K562 (cell line): ENCODE data around the gene MBD6. TPM values are rescaled to one million over a fixed set of nuclear protein-coding genes. Genes with fewer than 3 reads are reported as not detected.

Experiments used
- ATF7 ChIP-seq: fragments of 450-650 bp; IDR thresholded peaks from 2 replicates; pipeline ENCODE4 v1.7.1; 2014; ENCODE audit warnings: mild to moderate bottlenecking, moderate library complexity
- CBX8 ChIP-seq: fragments of 200-600 bp; sonication (generic); IDR thresholded peaks from 2 replicates; pipeline ENCODE4 v1.6.1; 2012; ENCODE audit warnings: borderline replicate concordance, mixed run types, low read depth, mild to moderate bottlenecking, moderate library complexity, mixed read lengths, low read length, control low read depth, inconsistent platforms; ENCODE audit not compliant: poor library complexity, severe bottlenecking; ENCODE audit errors: extremely low read depth
- CHD1 ChIP-seq: fragments of 200-600 bp; sonication (generic); IDR thresholded peaks from one replicate; pipeline ENCODE4 v1.6.1; 2012; ENCODE audit warnings: mild to moderate bottlenecking, moderate library complexity, low read length, inconsistent platforms
- DDX20 ChIP-seq: fragments of 450-650 bp; IDR thresholded peaks from 2 replicates; pipeline ENCODE4 v1.6.1; 2016; ENCODE audit warnings: missing genetic modification characterization, low read depth, mild to moderate bottlenecking, missing compliant biosample characterization, moderate library complexity
- FOXM1 ChIP-seq, 2 experiments: fragments of 450-650 bp in 1 of 2; sonication (generic) in 1 of 2; formaldehyde crosslinking in 1 of 2; IDR thresholded peaks; 2 replicates each; pipeline versions ENCODE4 v1.6.1 to v1.9.0; 2017 to 2022; ENCODE audit warnings: low read depth in 2 of 2, mild to moderate bottlenecking in 2 of 2, missing genetic modification reagents in 1 of 2, moderate library complexity in 1 of 2
- KHSRP ChIP-seq: fragments of 450-650 bp; IDR thresholded peaks from 2 replicates; pipeline ENCODE4 v1.6.1; 2017
- LCOR ChIP-seq: sonication (generic); formaldehyde crosslinking; IDR thresholded peaks from 2 replicates; pipeline ENCODE4 v1.8.0; 2022; ENCODE audit warnings: mild to moderate bottlenecking, missing genetic modification reagents
- MTA1 ChIP-seq: fragments of 450-650 bp; IDR thresholded peaks from 2 replicates; pipeline ENCODE4 v1.6.1; 2017; ENCODE audit warnings: borderline replicate concordance
- NBN ChIP-seq: fragments of 450-650 bp; IDR thresholded peaks from 2 replicates; pipeline ENCODE4 v1.6.1; 2016; ENCODE audit warnings: low read depth, mild to moderate bottlenecking
- NCOA4 ChIP-seq: fragments of 450-650 bp; IDR thresholded peaks from 2 replicates; pipeline ENCODE4 v1.6.1; 2018; ENCODE audit warnings: mild to moderate bottlenecking; ENCODE audit not compliant: partially characterized antibody
- POLR2AphosphoS2 ChIP-seq: IDR thresholded peaks from 2 replicates; pipeline ENCODE4 v1.6.1; 2012; ENCODE audit warnings: low read length, improper control_type of control experiment
- POLR2B ChIP-seq: fragments of 450-650 bp; IDR thresholded peaks from 2 replicates; pipeline ENCODE4 v1.6.1; 2018; ENCODE audit warnings: low read depth; ENCODE audit not compliant: partially characterized antibody
- PRMT5 ChIP-seq: sonication (generic); formaldehyde crosslinking; IDR thresholded peaks from 2 replicates; pipeline ENCODE4 v1.5.0; 2020; ENCODE audit warnings: missing genetic modification reagents
- ZBED1 ChIP-seq: IDR thresholded peaks from 2 replicates; pipeline ENCODE4 v1.6.1; 2014
- polyA plus RNA-seq, 8 experiments: library from polyadenylated mRNA; depleted of rRNA in 4 of 8; stranded (reverse) in 5 of 8; unstranded in 3 of 8; fragments of >200 nt; fragmentation: Nextera tagmentation in 2 of 8; fragmentation: Illumina TruSeq in 1 of 8; extraction: Ambion mirVana in 2 of 8; extraction: Trizol in 1 of 8; gene quantifications; 2 replicates each; pipeline versions ENCODE4 v1.2.1 to v1.2.3, GENCODE V29; 2011 to 2014; ENCODE audit warnings: inconsistent platforms in 1 of 8, missing spikeins in 1 of 8
- total RNA-seq, 7 experiments: library from RNA; depleted of rRNA in 6 of 7; stranded (reverse); fragments of >200 nt in 6 of 7; fragmentation: Illumina TruSeq in 2 of 7; extraction: Trizol in 2 of 7; gene quantifications; 2 replicates each; pipeline versions ENCODE4 v1.2.1 to v1.2.3, GENCODE V29; 2011 to 2021; ENCODE audit warnings: low replicate concordance in 1 of 7
- TF ChIP-seq, protein P1 (sequence below), 2 experiments: fragments of 450-650 bp; IDR thresholded peaks; 2 replicates each; pipeline ENCODE4 v1.6.1; 2016
- TF ChIP-seq, protein P2 (sequence below): fragments of 450-650 bp; formaldehyde crosslinking; IDR thresholded peaks from 2 replicates; pipeline ENCODE4 v1.4.0; 2022; ENCODE audit warnings: missing genetic modification characterization
- TF ChIP-seq, protein P3 (sequence below), 2 experiments: fragments of 450-650 bp in 1 of 2; sonication (generic) in 1 of 2; formaldehyde crosslinking in 1 of 2; IDR thresholded peaks in 1 of 2; conservative IDR thresholded peaks in 1 of 2; 2 replicates each; pipeline versions ENCODE4 v1.6.1 to v1.8.1; 2016 to 2023; ENCODE audit warnings: mild to moderate bottlenecking in 2 of 2, moderate library complexity in 2 of 2, inconsistent platforms in 1 of 2, missing genetic modification reagents in 1 of 2
- TF ChIP-seq, protein P4 (sequence below): fragments of 250-450 bp; sonication (Bioruptor Pico); IDR thresholded peaks from 2 replicates; pipeline ENCODE4 v1.5.0; 2021

Gene MBD6
- total and polyA plus RNA-seq, 9 of the 15 experiments (the other 6 are each of a cell fraction or from before 2014, with no cell fraction given): 2.0 to 54.8 (median 3.8) TPM

DNA sequence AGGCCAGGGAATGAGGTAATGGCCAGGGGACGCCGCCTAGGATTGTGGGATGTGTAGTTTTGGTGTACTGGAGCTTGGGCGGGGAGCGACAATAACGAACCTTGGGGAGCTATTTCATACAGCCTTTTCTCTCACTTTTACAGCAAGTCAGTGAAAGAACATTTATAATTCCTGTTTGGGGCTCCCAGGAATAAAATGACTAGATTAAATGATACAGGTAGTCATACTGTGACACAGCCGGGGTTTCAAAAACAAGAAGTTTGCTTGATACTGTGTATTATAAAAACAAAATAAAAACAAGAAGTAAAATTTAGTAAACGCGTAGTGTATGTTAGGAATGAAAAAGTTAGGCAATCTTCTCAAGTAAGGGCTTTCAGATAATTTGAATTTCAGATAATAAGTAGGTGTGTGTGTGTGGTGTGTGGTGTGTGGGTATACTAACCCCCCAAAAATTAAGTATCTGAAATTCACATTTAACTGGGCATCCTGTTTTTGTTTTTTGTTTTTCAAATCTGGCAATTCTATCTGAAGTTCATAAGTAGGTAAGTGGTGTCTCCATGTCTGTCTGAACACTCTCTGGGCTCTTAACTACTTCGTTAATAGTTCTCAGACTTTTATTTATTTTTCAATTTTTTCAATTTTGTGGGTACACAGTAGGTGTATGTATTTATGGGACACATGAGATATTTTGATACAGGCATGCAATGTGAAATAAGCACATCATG lies 24.8 kb downstream of the MBD6 start (continued):
- TF ChIP-seq DDX20 (no peak), POLR2B (peak; percentile 14), NBN (0 out of 2 replicates have a peak, but pooled peaks have one; percentile 22), FOXM1 (IDR thresholded peaks at IDR 0.05; ENCODE audit: low read depth) (no peak), FOXM1 (CRISPR knock-in tag; IDR thresholded peaks at IDR 0.05; ENCODE audit: low read depth) (no peak), CHD1 (no peak), ZBED1 (no peak; the same call in 1 of the 2 replicates), LCOR (0 out of 2 replicates have a peak, but pooled peaks have one; percentile 60), NCOA4 (no peak), MTA1 (peak; percentile 97), ATF7 (peak; percentile 99), POLR2AphosphoS2 (no peak), PRMT5 (CRISPR knock-in tag) (no peak), KHSRP (no peak), CBX8 (no peak)
- TF ChIP-seq, protein P1, sequence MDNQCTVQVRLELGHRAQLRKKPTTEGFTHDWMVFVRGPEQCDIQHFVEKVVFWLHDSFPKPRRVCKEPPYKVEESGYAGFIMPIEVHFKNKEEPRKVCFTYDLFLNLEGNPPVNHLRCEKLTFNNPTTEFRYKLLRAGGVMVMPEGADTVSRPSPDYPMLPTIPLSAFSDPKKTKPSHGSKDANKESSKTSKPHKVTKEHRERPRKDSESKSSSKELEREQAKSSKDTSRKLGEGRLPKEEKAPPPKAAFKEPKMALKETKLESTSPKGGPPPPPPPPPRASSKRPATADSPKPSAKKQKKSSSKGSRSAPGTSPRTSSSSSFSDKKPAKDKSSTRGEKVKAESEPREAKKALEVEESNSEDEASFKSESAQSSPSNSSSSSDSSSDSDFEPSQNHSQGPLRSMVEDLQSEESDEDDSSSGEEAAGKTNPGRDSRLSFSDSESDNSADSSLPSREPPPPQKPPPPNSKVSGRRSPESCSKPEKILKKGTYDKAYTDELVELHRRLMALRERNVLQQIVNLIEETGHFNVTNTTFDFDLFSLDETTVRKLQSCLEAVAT (IDR thresholded peaks at IDR 0.05): peak in 1 of 2 experiments; percentile 61; a peak in 1 of 4 replicates
- TF ChIP-seq, protein P2, sequence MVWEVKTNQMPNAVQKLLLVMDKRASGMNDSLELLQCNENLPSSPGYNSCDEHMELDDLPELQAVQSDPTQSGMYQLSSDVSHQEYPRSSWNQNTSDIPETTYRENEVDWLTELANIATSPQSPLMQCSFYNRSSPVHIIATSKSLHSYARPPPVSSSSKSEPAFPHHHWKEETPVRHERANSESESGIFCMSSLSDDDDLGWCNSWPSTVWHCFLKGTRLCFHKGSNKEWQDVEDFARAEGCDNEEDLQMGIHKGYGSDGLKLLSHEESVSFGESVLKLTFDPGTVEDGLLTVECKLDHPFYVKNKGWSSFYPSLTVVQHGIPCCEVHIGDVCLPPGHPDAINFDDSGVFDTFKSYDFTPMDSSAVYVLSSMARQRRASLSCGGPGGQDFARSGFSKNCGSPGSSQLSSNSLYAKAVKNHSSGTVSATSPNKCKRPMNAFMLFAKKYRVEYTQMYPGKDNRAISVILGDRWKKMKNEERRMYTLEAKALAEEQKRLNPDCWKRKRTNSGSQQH: 0 out of 2 replicates have a peak, but pooled peaks have one; percentile 47
- TF ChIP-seq, protein P3, sequence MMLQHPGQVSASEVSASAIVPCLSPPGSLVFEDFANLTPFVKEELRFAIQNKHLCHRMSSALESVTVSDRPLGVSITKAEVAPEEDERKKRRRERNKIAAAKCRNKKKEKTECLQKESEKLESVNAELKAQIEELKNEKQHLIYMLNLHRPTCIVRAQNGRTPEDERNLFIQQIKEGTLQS (IDR thresholded peaks at IDR 0.05): peak; percentile 62; the same call in 1 of the 2 replicates
- TF ChIP-seq, protein P3 (CRISPR knock-in tag; conservative IDR thresholded peaks at IDR 0.05): no peak
- TF ChIP-seq, protein P4, sequence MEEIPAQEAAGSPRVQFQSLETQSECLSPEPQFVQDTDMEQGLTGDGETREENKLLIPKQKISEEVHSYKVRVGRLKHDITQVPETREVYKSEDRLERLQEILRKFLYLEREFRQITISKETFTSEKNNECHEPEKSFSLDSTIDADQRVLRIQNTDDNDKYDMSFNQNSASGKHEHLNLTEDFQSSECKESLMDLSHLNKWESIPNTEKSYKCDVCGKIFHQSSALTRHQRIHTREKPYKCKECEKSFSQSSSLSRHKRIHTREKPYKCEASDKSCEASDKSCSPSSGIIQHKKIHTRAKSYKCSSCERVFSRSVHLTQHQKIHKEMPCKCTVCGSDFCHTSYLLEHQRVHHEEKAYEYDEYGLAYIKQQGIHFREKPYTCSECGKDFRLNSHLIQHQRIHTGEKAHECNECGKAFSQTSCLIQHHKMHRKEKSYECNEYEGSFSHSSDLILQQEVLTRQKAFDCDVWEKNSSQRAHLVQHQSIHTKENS (CRISPR knock-in tag): no peak
- TF ChIP-seq, all 486 proteins: peak for 47
